ENCODE measurements around the gene SSBP3. TPM values are rescaled to one million over a fixed set of nuclear protein-coding genes. Genes with fewer than 3 reads are reported as not detected.

Gene SSBP3
- total RNA-seq, 1 experiment from 2014 or later, result 37.5 TPM

GRCh38 chr1:54317084-54317483, 89.1 kb downstream of the SSBP3 start (continued):
- TF ChIP-seq, protein P1, sequence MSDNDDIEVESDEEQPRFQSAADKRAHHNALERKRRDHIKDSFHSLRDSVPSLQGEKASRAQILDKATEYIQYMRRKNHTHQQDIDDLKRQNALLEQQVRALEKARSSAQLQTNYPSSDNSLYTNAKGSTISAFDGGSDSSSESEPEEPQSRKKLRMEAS (IDR thresholded peaks at IDR 0.05), result no peak

GRCh38 chr1:54315099-54315498, 91.1 kb downstream of the SSBP3 start:
- peaks cover 14 to 16% of the 10 kb centered on the region in 2 experiments for H3K4me1 ChIP-seq (ENCODE audit: control insufficient read depth in 1 of 2, insufficient read depth in 2 of 2, low read length in 2 of 2)
- H3K4me2 ChIP-seq (ENCODE audit: low read length), result no peak overlapping the region
- CTCF ChIA-PET, result no interaction called here
- intact Hi-C loops (cut with micrococcal nuclease), result no loop called here
- TF ChIP-seq, protein P2, sequence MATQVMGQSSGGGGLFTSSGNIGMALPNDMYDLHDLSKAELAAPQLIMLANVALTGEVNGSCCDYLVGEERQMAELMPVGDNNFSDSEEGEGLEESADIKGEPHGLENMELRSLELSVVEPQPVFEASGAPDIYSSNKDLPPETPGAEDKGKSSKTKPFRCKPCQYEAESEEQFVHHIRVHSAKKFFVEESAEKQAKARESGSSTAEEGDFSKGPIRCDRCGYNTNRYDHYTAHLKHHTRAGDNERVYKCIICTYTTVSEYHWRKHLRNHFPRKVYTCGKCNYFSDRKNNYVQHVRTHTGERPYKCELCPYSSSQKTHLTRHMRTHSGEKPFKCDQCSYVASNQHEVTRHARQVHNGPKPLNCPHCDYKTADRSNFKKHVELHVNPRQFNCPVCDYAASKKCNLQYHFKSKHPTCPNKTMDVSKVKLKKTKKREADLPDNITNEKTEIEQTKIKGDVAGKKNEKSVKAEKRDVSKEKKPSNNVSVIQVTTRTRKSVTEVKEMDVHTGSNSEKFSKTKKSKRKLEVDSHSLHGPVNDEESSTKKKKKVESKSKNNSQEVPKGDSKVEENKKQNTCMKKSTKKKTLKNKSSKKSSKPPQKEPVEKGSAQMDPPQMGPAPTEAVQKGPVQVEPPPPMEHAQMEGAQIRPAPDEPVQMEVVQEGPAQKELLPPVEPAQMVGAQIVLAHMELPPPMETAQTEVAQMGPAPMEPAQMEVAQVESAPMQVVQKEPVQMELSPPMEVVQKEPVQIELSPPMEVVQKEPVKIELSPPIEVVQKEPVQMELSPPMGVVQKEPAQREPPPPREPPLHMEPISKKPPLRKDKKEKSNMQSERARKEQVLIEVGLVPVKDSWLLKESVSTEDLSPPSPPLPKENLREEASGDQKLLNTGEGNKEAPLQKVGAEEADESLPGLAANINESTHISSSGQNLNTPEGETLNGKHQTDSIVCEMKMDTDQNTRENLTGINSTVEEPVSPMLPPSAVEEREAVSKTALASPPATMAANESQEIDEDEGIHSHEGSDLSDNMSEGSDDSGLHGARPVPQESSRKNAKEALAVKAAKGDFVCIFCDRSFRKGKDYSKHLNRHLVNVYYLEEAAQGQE (IDR thresholded peaks at IDR 0.05; ENCODE audit: low read depth), result no peak
- TF ChIP-seq JUND (IDR thresholded peaks at IDR 0.05) (no peak), CEBPB (IDR thresholded peaks at IDR 0.05; ENCODE audit: low read depth) (no peak), EZH2 (IDR thresholded peaks at IDR 0.05) (no peak), YY1 (IDR thresholded peaks at IDR 0.05; ENCODE audit: extremely low read depth, insufficient replicate concordance, low read depth, low read length) (no peak), POLR2A (IDR thresholded peaks at IDR 0.05; ENCODE audit: borderline replicate concordance, extremely low read depth, insufficient read depth, insufficient read length) (no peak), SRF (IDR thresholded peaks at IDR 0.05; ENCODE audit: low read depth) (no peak), SP1 (IDR thresholded peaks at IDR 0.05; ENCODE audit: low read depth) (no peak), ZNF274 (IDR thresholded peaks at IDR 0.05; ENCODE audit: low read depth, low read length) (no peak), CBX3 (IDR thresholded peaks at IDR 0.05; ENCODE audit: low read depth) (no peak)
- TF ChIP-seq, protein P1 (IDR thresholded peaks at IDR 0.05), result no peak
- TF ChIP-seq, protein P3, sequence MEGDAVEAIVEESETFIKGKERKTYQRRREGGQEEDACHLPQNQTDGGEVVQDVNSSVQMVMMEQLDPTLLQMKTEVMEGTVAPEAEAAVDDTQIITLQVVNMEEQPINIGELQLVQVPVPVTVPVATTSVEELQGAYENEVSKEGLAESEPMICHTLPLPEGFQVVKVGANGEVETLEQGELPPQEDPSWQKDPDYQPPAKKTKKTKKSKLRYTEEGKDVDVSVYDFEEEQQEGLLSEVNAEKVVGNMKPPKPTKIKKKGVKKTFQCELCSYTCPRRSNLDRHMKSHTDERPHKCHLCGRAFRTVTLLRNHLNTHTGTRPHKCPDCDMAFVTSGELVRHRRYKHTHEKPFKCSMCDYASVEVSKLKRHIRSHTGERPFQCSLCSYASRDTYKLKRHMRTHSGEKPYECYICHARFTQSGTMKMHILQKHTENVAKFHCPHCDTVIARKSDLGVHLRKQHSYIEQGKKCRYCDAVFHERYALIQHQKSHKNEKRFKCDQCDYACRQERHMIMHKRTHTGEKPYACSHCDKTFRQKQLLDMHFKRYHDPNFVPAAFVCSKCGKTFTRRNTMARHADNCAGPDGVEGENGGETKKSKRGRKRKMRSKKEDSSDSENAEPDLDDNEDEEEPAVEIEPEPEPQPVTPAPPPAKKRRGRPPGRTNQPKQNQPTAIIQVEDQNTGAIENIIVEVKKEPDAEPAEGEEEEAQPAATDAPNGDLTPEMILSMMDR (IDR thresholded peaks at IDR 0.05 in 2 of 3, conservative IDR thresholded peaks at IDR 0.05 in 1 of 3; ENCODE audit: borderline replicate concordance in 1 of 3, insufficient read depth in 1 of 3, low read depth in 2 of 3, low read length in 2 of 3), result no peak
- RAD21 ChIA-PET (ENCODE audit: low non-redundant PET in 1 of 2, low total read pairs in 2 of 2, uncharacterized antibody in 2 of 2, unreplicated experiment in 2 of 2), result no interaction called here
- no peak overlapping the region for H2AFZ ChIP-seq (ENCODE audit: low read depth, low read length, poor library complexity, severe bottlenecking)
- H3K36me3 ChIP-seq (ENCODE audit: control insufficient read depth in 1 of 2, insufficient read depth in 2 of 2, low read length in 2 of 2), result no peaks in the 10 kb centered on the region
- no peak overlapping the region for H3K27ac ChIP-seq (ENCODE audit: low read depth, low read length)
- no peaks in the 10 kb centered on the region for H3K27me3 ChIP-seq (ENCODE audit: insufficient read depth, low read length)
- H3K79me2 ChIP-seq (ENCODE audit: insufficient read depth, low read length), result no peaks in the 10 kb centered on the region
- no peak overlapping the region for H3K9ac ChIP-seq (ENCODE audit: low read length)
- BruUV-seq (replicated peaks), result no TSS peak
- H3K9me3 ChIP-seq (ENCODE audit: control insufficient read depth in 1 of 2, insufficient read depth in 1 of 2, low read depth in 1 of 2, low read length in 2 of 2), result no peaks in the 10 kb centered on the region
- H3K9me2 ChIP-seq (ENCODE audit: insufficient read depth), result no peaks in the 10 kb centered on the region
- no peaks in the 10 kb centered on the region for H4K20me1 ChIP-seq (ENCODE audit: insufficient read depth)
- DNase-seq (ENCODE audit: low read depth, low spot score) (no peak), ATAC-seq (no peak)
- no peak overlapping the region for H3K4me3 ChIP-seq (replicated peaks in 1 of 2; ENCODE audit: low read depth in 1 of 2, low read length in 2 of 2)
- POLR2A ChIA-PET, result no interaction called here
